Measurements from ENCODE around the gene FCHSD2.

Gene FCHSD2

DNA sequence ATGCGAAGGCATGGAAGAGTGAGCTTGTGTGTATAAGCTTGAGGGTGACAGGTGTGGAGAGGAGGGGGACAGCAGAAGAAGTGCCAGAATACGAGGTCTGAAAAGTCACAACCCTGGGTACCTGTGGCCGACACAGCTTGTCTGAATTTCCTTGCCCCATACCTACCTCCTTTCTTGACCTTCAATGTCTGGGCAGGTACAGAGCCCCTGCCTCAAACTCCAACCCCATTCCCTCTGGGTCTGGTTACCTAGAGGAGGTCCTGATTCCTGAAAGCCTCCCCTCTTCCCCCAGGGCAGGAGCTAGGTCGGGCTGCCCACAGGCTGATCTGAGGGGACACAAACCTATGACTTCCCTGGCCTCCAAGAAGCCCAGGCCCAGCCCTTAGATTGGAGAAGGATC, 36.6 kb upstream of the FCHSD2 start:
- Histone ChIP-seq H3K4me1 (ENCODE audit: control insufficient read depth, insufficient read depth, low read length) (no peaks in the 10 kb centered on the region), H3K4me3 (ENCODE audit: low read depth, low read length) (no peak overlapping the region), H3K9ac (ENCODE audit: low read depth, low read length) (no peak overlapping the region), H3K9me3 (ENCODE audit: control insufficient read depth, insufficient read depth, low read length) (no peaks in the 10 kb centered on the region), H3K27me3 (ENCODE audit: control insufficient read depth, insufficient read depth, low read length) (no peaks in the 10 kb centered on the region), H3K36me3 (ENCODE audit: control insufficient read depth, insufficient read depth, low read length) (no peaks in the 10 kb centered on the region)

DNA sequence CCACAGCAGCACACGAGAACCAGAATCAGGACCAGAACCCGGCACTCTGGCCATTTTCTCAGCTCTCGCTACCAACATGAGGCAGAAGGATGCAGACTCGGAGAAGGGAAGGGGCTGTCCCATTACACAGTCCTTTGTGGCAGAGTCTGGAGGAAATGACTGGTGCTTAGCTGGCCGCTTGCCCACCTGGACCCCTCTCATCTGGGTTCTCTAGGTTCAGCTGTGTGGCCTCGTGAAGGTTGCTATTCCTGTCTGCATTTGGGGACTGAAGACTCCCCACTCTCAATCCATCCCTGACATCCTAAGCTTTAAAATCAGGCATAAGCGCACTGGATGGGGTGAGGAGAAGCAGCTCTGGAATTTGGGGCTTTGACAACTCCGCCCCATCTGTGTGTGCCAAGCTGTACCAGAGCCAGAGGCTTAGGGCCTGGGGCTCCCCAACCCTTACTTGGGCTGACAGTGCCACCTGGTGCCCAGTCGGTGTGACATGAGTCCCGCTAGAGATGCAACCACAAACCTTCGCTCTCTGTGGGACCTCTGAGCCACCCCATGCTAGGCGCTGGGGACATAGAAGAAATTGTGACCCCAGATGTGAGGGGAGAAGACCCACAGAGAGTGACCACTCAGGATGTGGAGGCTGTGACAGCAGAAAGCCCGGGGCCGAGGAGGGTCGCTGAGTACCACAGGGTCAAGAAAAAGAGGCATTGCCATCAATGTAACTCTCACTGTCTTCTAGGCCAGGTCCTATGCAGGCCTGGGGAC, 35.8 kb upstream of the FCHSD2 start:
- Histone ChIP-seq H3K4me1 (ENCODE audit: control insufficient read depth, insufficient read depth, low read length) (no peaks in the 10 kb centered on the region), H3K9ac (ENCODE audit: low read depth, low read length) (no peak overlapping the region), H3K27me3 (ENCODE audit: control insufficient read depth, insufficient read depth, low read length) (no peaks in the 10 kb centered on the region), H3K9me3 (ENCODE audit: control insufficient read depth, insufficient read depth, low read length) (no peaks in the 10 kb centered on the region), H3K36me3 (ENCODE audit: control insufficient read depth, insufficient read depth, low read length) (no peaks in the 10 kb centered on the region), H3K4me3 (ENCODE audit: low read depth, low read length) (no peak overlapping the region)

DNA sequence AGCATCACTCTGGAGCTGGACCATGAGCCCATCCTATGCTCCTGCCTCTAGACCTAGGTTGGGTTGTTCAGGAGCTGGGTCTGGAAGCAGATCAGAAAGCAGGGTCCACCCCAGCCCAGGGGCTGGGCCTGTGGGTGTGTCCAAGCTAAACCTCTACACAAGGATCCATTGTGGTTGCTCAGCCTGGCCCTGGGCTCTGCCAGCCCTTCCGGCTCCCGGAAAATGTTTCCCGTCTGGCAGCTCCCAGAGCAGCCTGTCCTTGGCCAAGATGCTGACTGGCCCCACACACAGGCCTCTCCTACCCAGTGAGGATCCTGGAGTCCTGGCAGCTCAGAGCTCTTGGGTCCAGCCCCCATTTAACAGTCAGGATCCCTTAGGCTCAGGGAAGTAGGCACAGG, 35.3 kb upstream of the FCHSD2 start:
- Histone ChIP-seq H3K9ac (ENCODE audit: low read depth, low read length) (no peak overlapping the region), H3K4me1 (ENCODE audit: control insufficient read depth, insufficient read depth, low read length) (no peaks in the 10 kb centered on the region), H3K27me3 (ENCODE audit: control insufficient read depth, insufficient read depth, low read length) (no peaks in the 10 kb centered on the region), H3K9me3 (ENCODE audit: control insufficient read depth, insufficient read depth, low read length) (no peaks in the 10 kb centered on the region), H3K36me3 (ENCODE audit: control insufficient read depth, insufficient read depth, low read length) (no peaks in the 10 kb centered on the region), H3K4me3 (ENCODE audit: low read depth, low read length) (no peak overlapping the region)

DNA sequence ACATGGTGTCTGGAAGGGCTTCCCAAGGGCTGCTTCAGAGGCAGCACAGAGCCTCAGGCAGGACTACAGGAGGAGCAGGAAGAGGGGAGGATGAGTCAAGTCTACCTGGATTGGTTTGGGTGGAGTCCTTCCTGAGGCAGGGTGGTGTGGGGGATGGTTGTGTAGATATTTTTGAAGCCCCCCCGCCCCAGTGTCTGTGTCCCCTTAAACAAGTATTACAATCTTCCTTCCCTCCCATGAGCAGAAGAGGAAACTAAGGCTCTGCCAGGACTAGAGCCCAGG, 34.7 kb upstream of the FCHSD2 start:
- Histone ChIP-seq H3K4me1 (ENCODE audit: control insufficient read depth, insufficient read depth, low read length) (no peaks in the 10 kb centered on the region), H3K9ac (ENCODE audit: low read depth, low read length) (no peak overlapping the region), H3K27me3 (ENCODE audit: control insufficient read depth, insufficient read depth, low read length) (no peaks in the 10 kb centered on the region), H3K9me3 (ENCODE audit: control insufficient read depth, insufficient read depth, low read length) (no peaks in the 10 kb centered on the region), H3K4me3 (ENCODE audit: low read depth, low read length) (no peak overlapping the region), H3K36me3 (ENCODE audit: control insufficient read depth, insufficient read depth, low read length) (no peaks in the 10 kb centered on the region)

DNA sequence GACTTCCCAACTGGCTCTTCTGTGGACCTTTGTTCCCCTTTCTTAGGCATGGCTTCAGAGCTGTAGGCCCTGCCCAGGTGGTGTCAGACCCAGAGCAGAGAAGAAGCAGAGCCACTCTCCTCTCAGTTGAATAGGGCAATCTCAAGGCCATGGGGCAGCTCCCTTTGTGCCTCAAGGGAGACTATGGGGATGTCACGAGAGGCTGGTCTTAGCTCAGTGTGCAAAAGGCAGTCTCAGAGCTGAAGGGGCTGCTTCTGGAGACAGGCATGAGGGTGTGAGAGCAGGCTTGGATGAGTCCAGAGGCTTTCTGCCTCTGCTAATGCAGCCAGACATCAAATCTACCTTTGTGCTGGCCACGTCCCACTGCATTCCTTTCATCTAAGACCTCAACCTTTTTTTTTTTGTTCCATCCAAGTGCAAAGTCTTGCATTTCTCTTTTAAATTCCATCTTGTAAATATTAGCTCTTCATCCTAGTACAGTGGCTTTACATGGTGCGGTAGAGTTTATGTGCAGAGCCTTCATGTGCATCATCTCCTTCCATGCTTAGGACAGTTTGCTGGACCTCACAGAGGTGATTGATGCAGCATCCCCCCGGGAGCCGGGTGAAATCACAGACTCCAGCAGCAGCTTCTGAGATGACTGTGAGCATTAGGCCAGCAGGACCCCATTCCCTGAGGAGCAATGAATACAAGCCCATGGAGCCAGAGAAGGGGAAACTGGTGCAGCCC, 34.2 kb upstream of the FCHSD2 start:
- H3K4me1 ChIP-seq (ENCODE audit: control insufficient read depth, insufficient read depth, low read length) = no peaks in the 10 kb centered on the region
- no peaks in the 10 kb centered on the region for H3K27me3 ChIP-seq (ENCODE audit: control insufficient read depth, insufficient read depth, low read length)
- no peaks in the 10 kb centered on the region for H3K9me3 ChIP-seq (ENCODE audit: control insufficient read depth, insufficient read depth, low read length)
- H3K36me3 ChIP-seq (ENCODE audit: control insufficient read depth, insufficient read depth, low read length) = no peaks in the 10 kb centered on the region
- H3K4me3 ChIP-seq (ENCODE audit: low read depth, low read length) = no peak overlapping the region
- H3K9ac ChIP-seq (ENCODE audit: low read depth, low read length) = no peak overlapping the region

DNA sequence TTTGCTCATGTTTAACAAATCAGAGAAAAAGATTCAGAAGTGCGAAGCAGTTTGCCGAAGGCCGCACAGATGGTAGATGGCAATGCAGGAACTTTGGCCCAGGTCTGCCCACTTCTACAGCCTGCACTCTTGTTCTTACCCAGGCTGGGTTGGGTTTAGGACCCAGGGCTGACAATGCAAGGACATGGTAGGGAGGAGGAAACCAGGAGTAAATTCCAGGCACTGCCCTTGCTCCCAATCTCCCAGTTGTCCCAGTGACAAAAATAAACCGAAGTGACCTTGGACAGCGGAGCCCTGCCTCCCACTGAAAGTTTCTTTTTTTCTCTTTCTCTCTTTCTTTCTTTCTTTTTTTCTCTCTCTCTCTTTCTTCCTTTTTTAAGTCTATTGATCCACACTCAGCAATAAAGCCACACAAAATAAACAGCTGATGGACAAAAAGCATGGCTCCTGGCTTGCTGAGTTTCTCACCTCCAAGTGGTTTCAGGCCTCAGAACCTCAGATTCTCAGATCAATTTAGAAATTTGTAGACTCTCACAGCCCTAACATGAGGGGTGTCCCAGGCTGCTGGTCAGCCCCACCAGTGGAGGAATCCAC, 33.5 kb upstream of the FCHSD2 start:
- H3K9ac ChIP-seq (ENCODE audit: low read depth, low read length) = no peak overlapping the region
- no peaks in the 10 kb centered on the region for H3K9me3 ChIP-seq (ENCODE audit: control insufficient read depth, insufficient read depth, low read length)
- no peaks in the 10 kb centered on the region for H3K4me1 ChIP-seq (ENCODE audit: control insufficient read depth, insufficient read depth, low read length)
- H3K36me3 ChIP-seq (ENCODE audit: control insufficient read depth, insufficient read depth, low read length) = no peaks in the 10 kb centered on the region
- no peaks in the 10 kb centered on the region for H3K27me3 ChIP-seq (ENCODE audit: control insufficient read depth, insufficient read depth, low read length)
- no peak overlapping the region for H3K4me3 ChIP-seq (ENCODE audit: low read depth, low read length)

DNA sequence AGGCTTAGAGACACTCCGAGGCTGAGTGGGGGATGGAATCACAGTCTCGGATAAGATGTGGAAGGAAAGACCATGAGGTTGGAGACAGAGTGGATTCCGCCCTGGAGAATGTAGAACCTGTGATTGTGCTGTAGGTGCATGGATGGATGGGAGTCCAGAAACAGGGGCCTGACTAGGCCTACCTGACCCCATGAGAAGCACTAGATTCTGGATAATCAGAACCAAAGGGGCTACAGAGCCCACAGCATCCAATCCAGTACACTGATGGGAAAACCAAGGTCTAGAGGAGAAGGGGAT, 32.3 kb upstream of the FCHSD2 start:
- Histone ChIP-seq H3K4me3 (ENCODE audit: low read depth, low read length) (no peak overlapping the region), H3K4me1 (ENCODE audit: control insufficient read depth, insufficient read depth, low read length) (no peaks in the 10 kb centered on the region), H3K9me3 (ENCODE audit: control insufficient read depth, insufficient read depth, low read length) (no peaks in the 10 kb centered on the region)

DNA sequence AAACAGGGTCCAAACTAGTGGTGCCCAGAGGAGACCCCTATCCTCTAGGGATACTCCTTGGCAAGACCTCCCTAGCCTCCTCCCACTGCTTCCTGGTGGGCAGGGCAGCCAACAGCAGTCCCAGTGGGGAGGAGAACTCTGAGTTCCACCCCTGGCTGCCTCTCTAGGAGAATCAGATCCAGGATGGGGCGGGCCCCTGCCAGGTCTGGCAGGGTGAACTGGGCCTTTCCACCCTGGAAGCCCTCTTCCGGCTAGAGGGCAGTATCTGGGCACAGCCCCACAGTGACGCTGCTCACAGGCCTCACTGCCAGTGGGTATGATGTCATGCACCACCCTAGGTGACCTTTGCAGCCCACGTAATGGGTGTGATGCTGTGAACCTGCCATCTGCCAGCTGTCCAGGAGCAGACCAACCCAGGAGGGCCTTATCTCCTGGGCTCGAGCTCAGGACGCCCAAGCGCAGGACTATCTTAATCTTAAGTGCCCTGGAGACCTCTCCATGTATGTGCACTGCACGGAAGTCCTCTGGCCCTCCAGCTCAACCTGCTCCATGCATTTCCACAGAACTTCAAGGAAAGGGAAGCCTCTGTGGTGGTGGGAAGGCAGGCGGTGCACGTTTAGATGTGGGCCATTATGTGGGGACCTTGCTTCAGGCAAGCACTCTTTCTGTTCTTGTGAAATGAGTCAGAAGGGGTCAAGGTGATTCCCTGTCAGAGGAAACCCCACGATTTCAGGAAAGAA, 31.8 kb upstream of the FCHSD2 start:
- Histone ChIP-seq H3K4me1 (ENCODE audit: control insufficient read depth, insufficient read depth, low read length) (no peaks in the 10 kb centered on the region), H3K36me3 (ENCODE audit: control insufficient read depth, insufficient read depth, low read length) (no peaks in the 10 kb centered on the region)

More for the DNA sequence above, 32.3 kb upstream of the FCHSD2 start:
- no peaks in the 10 kb centered on the region for H3K36me3 ChIP-seq (ENCODE audit: control insufficient read depth, insufficient read depth, low read length)
- no peaks in the 10 kb centered on the region for H3K27me3 ChIP-seq (ENCODE audit: control insufficient read depth, insufficient read depth, low read length)
- no peak overlapping the region for H3K9ac ChIP-seq (ENCODE audit: low read depth, low read length)

DNA sequence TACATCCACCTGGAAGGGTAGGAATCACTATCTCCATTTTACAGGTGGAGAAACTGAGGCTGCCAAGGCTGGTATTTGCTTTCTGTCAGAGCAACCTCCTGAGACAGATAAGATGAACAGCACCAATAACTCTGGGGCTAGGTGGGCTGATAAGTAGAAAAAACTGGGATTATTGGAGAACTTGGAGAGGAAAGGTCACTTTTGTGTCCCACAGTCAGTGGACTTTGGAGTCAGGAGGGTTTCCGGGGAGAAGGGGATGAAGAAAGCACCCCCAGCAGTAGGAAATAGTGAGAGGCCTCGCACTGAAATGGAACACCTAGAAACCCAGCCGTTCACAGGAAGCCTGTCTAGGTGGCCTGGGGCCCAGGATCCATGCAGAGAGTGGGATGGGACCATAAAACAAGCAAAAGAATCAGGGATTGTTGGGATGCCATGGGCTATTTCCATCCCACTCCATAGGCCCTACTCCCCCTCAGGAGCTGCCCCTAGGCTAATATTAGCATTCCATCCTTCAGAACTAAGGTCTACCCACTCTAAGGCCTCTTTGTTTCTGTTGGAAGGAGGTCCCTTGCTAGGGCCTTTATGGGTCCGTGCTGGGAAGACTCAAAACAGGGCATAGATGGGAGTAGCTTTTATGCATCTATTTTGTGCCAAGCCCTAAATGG, 31.0 kb upstream of the FCHSD2 start:
- Histone ChIP-seq H3K36me3 (ENCODE audit: control insufficient read depth, insufficient read depth, low read length) (no peaks in the 10 kb centered on the region), H3K4me1 (ENCODE audit: control insufficient read depth, insufficient read depth, low read length) (peaks cover 2% of the 10 kb centered on the region)

More for the DNA sequence above, 31.8 kb upstream of the FCHSD2 start:
- no peak overlapping the region for H3K4me3 ChIP-seq (ENCODE audit: low read depth, low read length)
- no peaks in the 10 kb centered on the region for H3K27me3 ChIP-seq (ENCODE audit: control insufficient read depth, insufficient read depth, low read length)
- no peaks in the 10 kb centered on the region for H3K9me3 ChIP-seq (ENCODE audit: control insufficient read depth, insufficient read depth, low read length)
- H3K9ac ChIP-seq (ENCODE audit: low read depth, low read length) = no peak overlapping the region

DNA sequence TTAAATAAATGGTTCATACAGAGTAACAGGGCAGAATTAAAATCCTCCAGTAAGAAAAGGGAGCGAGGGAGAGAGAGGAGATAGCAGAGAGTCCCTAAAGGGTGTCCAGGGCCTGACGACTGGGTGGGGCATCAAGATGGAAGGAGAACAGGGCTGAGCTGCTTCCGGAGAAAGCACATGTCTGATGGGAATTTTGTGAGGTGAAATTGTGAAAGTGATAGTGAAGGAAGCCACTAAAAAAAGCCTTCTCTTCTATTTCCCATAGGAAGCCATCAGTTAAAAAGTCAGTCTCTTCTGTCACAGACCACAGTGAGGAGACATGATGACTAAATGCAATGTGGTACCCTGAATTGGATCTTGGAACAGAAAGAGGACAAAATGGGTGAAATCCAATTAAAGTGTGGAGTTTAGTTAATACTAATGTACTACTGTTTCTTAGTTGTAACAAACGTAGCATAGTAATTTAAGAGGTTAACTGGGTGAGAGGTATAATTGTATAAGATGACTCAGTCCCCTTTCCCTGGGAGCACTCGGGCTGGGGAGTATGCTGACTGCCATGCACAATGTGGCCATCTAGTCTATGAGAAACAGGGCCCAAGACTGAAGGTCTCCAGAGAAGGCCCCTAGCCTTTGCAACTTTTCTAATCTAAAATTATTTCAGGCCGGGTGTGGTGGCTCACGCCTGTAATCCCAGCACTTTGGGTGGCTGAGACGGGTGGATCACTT, 29.5 kb upstream of the FCHSD2 start:
- Histone ChIP-seq H3K36me3 (ENCODE audit: control insufficient read depth, insufficient read depth, low read length) (no peaks in the 10 kb centered on the region), H3K9ac (ENCODE audit: low read depth, low read length) (no peak overlapping the region), H3K27me3 (ENCODE audit: control insufficient read depth, insufficient read depth, low read length) (no peaks in the 10 kb centered on the region), H3K4me1 (ENCODE audit: control insufficient read depth, insufficient read depth, low read length) (peaks cover 2% of the 10 kb centered on the region), H3K4me3 (ENCODE audit: low read depth, low read length) (no peak overlapping the region), H3K9me3 (ENCODE audit: control insufficient read depth, insufficient read depth, low read length) (no peaks in the 10 kb centered on the region)

More for the DNA sequence above, 31.0 kb upstream of the FCHSD2 start:
- Histone ChIP-seq H3K9ac (ENCODE audit: low read depth, low read length) (no peak overlapping the region), H3K4me3 (ENCODE audit: low read depth, low read length) (no peak overlapping the region), H3K9me3 (ENCODE audit: control insufficient read depth, insufficient read depth, low read length) (no peaks in the 10 kb centered on the region), H3K27me3 (ENCODE audit: control insufficient read depth, insufficient read depth, low read length) (no peaks in the 10 kb centered on the region)

DNA sequence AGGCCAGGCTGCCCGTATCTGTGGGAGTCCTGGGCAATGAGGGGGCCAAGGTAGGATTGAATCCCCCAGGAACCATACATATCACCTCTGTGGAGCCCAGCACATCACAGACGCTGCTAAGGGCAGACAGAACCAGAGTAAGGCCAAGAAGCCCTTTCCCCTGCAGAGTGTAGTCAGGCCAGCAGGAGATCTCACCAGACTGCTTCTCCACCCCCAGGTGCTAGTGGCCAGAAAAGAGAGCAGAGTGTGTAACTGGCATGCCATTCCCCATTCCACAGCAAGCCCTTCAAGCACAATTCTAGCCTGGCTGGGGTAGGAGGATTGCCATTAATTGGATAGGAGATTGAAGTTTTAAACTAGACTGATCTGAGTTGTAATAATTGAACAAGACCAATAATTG, 28.0 kb upstream of the FCHSD2 start:
- H3K4me3 ChIP-seq (ENCODE audit: low read depth, low read length) = no peak overlapping the region
- no peaks in the 10 kb centered on the region for H3K9me3 ChIP-seq (ENCODE audit: control insufficient read depth, insufficient read depth, low read length)
- no peaks in the 10 kb centered on the region for H3K27me3 ChIP-seq (ENCODE audit: control insufficient read depth, insufficient read depth, low read length)
- H3K9ac ChIP-seq (ENCODE audit: low read depth, low read length) = no peak overlapping the region
- peaks cover 2% of the 10 kb centered on the region for H3K4me1 ChIP-seq (ENCODE audit: control insufficient read depth, insufficient read depth, low read length)
- H3K36me3 ChIP-seq (ENCODE audit: control insufficient read depth, insufficient read depth, low read length) = no peaks in the 10 kb centered on the region
